BLaER1 (cell line): ENCODE data around the gene NADSYN1.

ENCODE experiments used
- H3K27ac ChIP-seq: shearing (Covaris generic); formaldehyde crosslinking; 2 replicates; pipeline ENCODE4 v1.8.1; 2022
- H3K27me3 ChIP-seq: shearing (Covaris generic); formaldehyde crosslinking; 2 replicates; pipeline ENCODE4 v1.8.1; 2022
- H3K36me3 ChIP-seq: shearing (Covaris generic); formaldehyde crosslinking; 2 replicates; pipeline ENCODE4 v1.8.1; 2022
- H3K4me1 ChIP-seq: shearing (Covaris generic); formaldehyde crosslinking; 2 replicates; pipeline ENCODE4 v1.8.1; 2022
- H3K4me2 ChIP-seq: shearing (Covaris generic); formaldehyde crosslinking; 2 replicates; pipeline ENCODE4 v1.8.1; 2022
- H3K4me3 ChIP-seq: shearing (Covaris generic); formaldehyde crosslinking; 2 replicates; pipeline ENCODE4 v1.8.1; 2022
- H3K9ac ChIP-seq: shearing (Covaris generic); formaldehyde crosslinking; 2 replicates; pipeline ENCODE4 v1.8.1; 2022
- H3K9me3 ChIP-seq: shearing (Covaris generic); formaldehyde crosslinking; 2 replicates; pipeline ENCODE4 v1.8.1; 2022
- H4K20me1 ChIP-seq: shearing (Covaris generic); formaldehyde crosslinking; 2 replicates; pipeline ENCODE4 v1.8.1; 2022
- Cebpa-rat ChIP-seq: shearing (Covaris generic); IDR thresholded peaks from 2 replicates; pipeline ENCODE4 v1.8.1; 2022

The NADSYN1 gene

GRCh38 chr11:71467164-71467563 is 14.2 kb downstream of the NADSYN1 start:
- no peak for TF ChIP-seq Cebpa-rat
- no peak overlapping the region for H3K27ac ChIP-seq
- H4K20me1 ChIP-seq: no peaks in the 10 kb centered on the region
- H3K36me3 ChIP-seq: peaks cover 74% of the 10 kb centered on the region
- H3K4me3 ChIP-seq: no peak overlapping the region
- no peaks in the 10 kb centered on the region for H3K27me3 ChIP-seq
- H3K4me2 ChIP-seq: no peak overlapping the region
- peaks cover 38% of the 10 kb centered on the region for H3K4me1 ChIP-seq
- H3K9me3 ChIP-seq: peaks cover 14% of the 10 kb centered on the region
- no peak overlapping the region for H3K9ac ChIP-seq

- Histone ChIP-seq H3K4me3 (no peak overlapping the region), H3K4me1 (peaks cover 34% of the 10 kb centered on the region), H3K27ac (no peak overlapping the region), H3K36me3 (peaks cover 76% of the 10 kb centered on the region), H3K9me3 (peaks cover 14% of the 10 kb centered on the region), H3K27me3 (no peaks in the 10 kb centered on the region), H3K4me2 (peak overlapping the region; percentile 84), H4K20me1 (no peaks in the 10 kb centered on the region), H3K9ac (no peak overlapping the region; the same call in 1 of the 2 replicates)
- no peak for TF ChIP-seq Cebpa-rat
Observed at GRCh38 chr11:71470946-71471345, 17.9 kb downstream of the NADSYN1 start.

DNA sequence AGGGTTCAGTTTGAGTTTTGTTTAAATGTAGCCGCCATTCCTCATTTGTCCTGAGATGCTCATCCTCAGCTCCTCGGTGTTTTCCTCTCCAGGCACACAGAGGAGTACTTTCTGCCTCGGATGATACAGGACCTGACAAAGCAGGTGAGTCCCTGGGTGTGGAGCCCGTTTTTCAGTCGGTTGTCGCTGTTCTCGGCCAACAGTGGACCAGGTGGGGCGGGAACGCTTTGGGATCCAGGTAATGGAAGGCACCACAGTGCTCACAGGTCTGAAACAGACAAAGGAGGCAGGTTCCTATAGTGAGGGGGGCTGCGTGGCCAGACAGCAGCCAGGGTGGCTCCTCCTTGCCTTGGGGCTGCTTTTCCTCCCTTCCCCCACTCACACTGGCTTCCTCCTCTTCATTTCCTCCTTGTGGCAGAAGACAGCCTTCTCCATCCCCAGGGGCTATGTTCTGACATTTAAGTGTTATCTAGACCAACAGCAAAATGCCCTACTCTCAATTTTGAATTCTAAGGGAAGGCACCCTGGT is 19.4 kb downstream of the NADSYN1 start:
- H3K36me3 ChIP-seq: peaks cover 76% of the 10 kb centered on the region
- peaks cover 14% of the 10 kb centered on the region for H3K9me3 ChIP-seq
- H3K27ac ChIP-seq: peak overlapping the region; percentile 77
- peak overlapping the region; percentile 38; the same call in 1 of the 2 replicates for H3K4me3 ChIP-seq
- H4K20me1 ChIP-seq: no peaks in the 10 kb centered on the region
- no peaks in the 10 kb centered on the region for H3K27me3 ChIP-seq
- TF ChIP-seq Cebpa-rat: no peak
- peaks cover 39% of the 10 kb centered on the region for H3K4me1 ChIP-seq
- H3K4me2 ChIP-seq: peak overlapping the region; percentile 84
- peak overlapping the region; percentile 48 for H3K9ac ChIP-seq

DNA sequence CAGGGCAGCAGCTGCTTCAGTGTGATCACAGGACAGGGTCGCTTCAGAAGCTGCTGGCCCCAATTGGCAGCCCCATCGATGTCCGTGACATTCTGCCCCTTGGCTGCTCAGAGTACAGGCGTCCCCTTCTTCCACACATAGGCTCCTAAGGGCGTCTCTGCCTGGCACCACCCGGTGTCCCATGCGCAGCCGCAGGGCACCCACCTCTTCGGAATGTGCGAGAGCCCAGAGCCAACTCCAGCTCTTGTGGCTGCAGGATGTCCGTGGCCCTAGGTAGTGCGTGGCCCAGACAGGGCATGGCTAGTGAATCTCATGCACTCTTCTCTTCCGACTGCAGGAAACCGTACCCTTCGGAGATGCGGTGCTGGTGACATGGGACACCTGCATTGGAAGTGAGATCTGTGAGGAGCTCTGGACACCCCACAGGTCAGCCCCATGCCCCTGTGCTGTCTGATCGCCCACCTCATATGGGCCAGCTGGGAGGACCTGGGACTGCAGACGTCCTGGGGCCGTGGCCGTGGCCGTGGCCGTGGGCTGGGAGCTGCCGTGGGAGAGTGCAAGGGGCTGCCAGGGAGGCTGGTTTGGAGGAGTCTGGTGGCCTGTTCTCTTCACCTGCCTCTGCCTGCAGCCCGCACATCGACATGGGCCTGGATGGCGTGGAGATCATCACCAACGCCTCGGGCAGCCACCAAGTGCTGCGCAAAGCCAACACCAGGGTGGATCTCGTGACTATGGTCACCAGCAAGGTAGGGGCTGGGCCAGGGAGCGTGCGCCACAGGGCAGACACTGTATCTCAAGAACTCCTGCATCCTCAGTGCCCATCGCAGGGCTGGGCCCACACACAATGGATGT is 20.2 kb downstream of the NADSYN1 start:
- H4K20me1 ChIP-seq: no peaks in the 10 kb centered on the region
- H3K4me2 ChIP-seq: peak overlapping the region; percentile 84
- H3K36me3 ChIP-seq: peaks cover 76% of the 10 kb centered on the region
- TF ChIP-seq Cebpa-rat: no peak
- peak overlapping the region; percentile 48; the same call in 1 of the 2 replicates for H3K9ac ChIP-seq
- no peaks in the 10 kb centered on the region for H3K27me3 ChIP-seq
- peaks cover 11% of the 10 kb centered on the region for H3K9me3 ChIP-seq
- peaks cover 46% of the 10 kb centered on the region for H3K4me1 ChIP-seq
- H3K4me3 ChIP-seq: peak overlapping the region; percentile 38; the same call in 1 of the 2 replicates
- H3K27ac ChIP-seq: peak overlapping the region; percentile 77

- Histone ChIP-seq H3K9me3 (peaks cover 10% of the 10 kb centered on the region), H3K27ac (peak overlapping the region; percentile 77), H3K36me3 (peaks cover 78% of the 10 kb centered on the region), H3K27me3 (no peaks in the 10 kb centered on the region), H4K20me1 (no peaks in the 10 kb centered on the region), H3K4me1 (peaks cover 50% of the 10 kb centered on the region), H3K9ac (no peak overlapping the region), H3K4me2 (no peak overlapping the region), H3K4me3 (no peak overlapping the region)
- TF ChIP-seq Cebpa-rat: no peak
Observed at GRCh38 chr11:71473793-71474080, 20.7 kb downstream of the NADSYN1 start.

DNA sequence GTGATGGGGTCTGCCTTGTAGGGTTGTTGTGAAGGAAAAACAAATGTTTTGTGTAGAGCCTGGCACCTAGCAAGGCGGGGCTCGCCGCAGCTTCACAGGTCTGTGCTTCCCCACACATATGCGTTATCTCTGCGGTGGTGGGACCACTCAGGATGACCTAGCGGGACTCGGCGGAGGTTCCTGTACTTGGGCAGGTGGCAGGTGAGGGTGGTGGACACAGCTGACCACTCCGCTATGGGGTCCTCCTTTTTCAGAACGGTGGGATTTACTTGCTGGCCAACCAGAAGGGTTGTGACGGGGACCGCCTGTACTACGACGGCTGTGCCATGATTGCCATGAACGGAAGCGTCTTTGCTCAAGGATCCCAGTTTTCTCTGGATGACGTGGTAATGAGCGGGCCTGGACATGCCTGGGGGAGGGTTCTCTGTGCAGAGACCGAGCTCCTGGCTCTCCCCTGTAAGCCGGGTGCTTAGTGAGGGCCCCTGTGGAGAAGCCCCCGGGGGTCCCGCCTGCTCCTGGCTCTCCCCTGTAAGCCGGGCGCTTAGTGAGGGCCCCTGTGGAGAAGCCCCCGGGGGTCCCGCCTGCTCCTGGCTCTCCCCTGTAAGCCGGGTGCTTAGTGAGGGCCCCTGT is 21.3 kb downstream of the NADSYN1 start:
- no peak overlapping the region for H3K9ac ChIP-seq
- TF ChIP-seq Cebpa-rat: no peak
- no peak overlapping the region for H3K4me2 ChIP-seq
- no peak overlapping the region; the same call in 1 of the 2 replicates for H3K27ac ChIP-seq
- peaks cover 5% of the 10 kb centered on the region for H3K9me3 ChIP-seq
- H3K4me1 ChIP-seq: peaks cover 50% of the 10 kb centered on the region
- H3K4me3 ChIP-seq: no peak overlapping the region
- H4K20me1 ChIP-seq: no peaks in the 10 kb centered on the region
- no peaks in the 10 kb centered on the region for H3K27me3 ChIP-seq
- peaks cover 78% of the 10 kb centered on the region for H3K36me3 ChIP-seq

DNA sequence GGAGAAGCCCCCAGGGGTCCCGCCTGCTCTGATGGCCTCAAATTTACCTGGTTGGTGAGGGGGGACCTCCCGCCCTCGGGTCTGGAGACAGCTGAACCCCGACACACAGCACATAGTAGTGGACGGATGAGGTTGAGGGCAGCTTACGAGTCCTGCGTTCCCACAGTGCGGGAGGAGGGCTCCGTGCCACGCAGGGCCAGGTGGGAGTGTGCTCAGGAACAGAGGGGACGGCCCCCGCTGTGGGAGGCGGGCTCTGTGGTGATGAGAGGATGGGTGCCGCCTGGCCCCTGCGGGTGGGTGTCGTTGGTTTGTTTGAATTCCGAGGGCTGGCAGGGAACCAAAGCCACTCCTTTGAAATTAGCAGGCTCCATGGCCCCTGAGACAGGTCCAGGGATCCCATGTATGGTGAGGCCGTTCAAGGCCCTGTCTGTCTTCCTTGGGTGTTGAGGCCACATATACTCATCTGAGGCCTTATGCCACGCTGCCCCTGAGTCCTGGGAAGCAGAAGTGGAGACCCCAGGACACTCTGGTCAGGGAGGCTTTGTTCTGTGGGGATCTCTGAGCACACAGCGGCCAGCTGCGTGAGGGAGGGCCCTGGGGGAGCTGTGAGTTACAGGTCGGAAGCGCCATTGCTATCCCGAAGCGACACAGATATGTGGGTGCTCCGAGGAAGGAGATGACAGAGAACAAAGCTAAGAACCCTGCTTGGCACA is 21.9 kb downstream of the NADSYN1 start:
- Histone ChIP-seq H3K9ac (no peak overlapping the region), H3K36me3 (peaks cover 78% of the 10 kb centered on the region), H3K27me3 (no peaks in the 10 kb centered on the region), H3K4me1 (peaks cover 50% of the 10 kb centered on the region), H4K20me1 (no peaks in the 10 kb centered on the region), H3K4me3 (no peak overlapping the region), H3K27ac (no peak overlapping the region), H3K4me2 (no peak overlapping the region), H3K9me3 (no peaks in the 10 kb centered on the region)
- TF ChIP-seq Cebpa-rat: no peak

DNA sequence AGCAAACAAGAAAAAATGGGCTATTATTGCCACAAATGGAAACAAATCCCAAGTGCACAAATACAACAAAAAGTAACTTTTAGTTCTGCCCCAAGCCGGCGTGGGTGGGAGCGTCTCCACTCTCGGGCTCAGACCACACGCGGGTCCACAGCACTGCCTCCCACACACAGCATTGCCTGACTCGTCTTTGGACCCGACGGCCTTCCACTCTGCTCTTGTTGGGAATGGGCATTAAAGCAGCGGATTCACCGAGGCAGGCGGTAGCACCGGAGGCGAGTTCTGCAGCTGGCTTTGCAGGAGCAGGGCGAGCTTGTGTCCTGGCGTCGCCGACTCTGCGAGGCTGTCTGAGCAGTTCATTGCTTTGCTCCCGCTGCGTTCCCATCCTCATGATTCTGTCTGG is 23.0 kb downstream of the NADSYN1 start:
- Histone ChIP-seq H3K9me3 (no peaks in the 10 kb centered on the region), H4K20me1 (no peaks in the 10 kb centered on the region), H3K36me3 (peaks cover 88% of the 10 kb centered on the region), H3K4me3 (no peak overlapping the region), H3K4me2 (no peak overlapping the region), H3K9ac (no peak overlapping the region), H3K27me3 (no peaks in the 10 kb centered on the region), H3K4me1 (peaks cover 50% of the 10 kb centered on the region), H3K27ac (no peak overlapping the region)
- TF ChIP-seq Cebpa-rat: no peak

DNA sequence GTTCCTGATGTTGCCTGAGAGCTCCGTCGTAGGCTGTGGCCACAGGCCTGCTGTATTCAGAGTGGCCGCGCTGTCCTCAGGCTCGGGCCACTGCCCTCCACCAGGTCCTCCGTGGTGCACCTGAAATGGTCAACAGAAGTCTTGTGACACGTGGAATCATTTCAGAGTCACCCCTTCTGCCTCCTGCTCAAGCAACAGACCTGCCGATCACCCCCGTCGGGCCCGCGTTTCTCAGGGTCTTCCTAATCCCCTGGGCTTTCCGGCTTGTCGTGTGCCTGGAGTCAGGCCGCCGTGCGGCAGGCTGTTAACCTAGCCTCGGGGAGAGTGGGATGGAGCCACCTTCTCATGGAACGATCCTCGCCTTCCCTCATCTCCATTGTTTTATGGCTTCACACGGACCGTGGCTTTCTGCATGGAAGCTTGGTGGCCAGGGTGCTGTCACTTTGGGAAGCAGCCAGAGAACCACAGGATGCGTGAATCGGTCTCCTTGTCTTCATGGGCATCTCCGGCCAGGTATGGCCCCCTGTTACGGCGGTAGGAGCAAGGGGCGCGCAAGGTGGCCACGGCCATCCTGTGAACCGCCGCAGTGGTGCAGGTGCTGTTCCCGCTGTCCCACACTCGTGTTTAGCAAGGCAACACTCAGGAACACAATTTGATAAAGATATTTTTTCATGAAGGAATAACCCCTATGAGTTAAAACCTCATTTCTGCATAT is 24.1 kb downstream of the NADSYN1 start:
- Histone ChIP-seq H3K4me1 (peaks cover 39% of the 10 kb centered on the region), H3K27ac (no peak overlapping the region), H4K20me1 (no peaks in the 10 kb centered on the region), H3K4me2 (no peak overlapping the region), H3K4me3 (no peak overlapping the region), H3K36me3 (peaks cover 96% of the 10 kb centered on the region), H3K9ac (no peak overlapping the region), H3K27me3 (no peaks in the 10 kb centered on the region), H3K9me3 (no peaks in the 10 kb centered on the region)
- TF ChIP-seq Cebpa-rat: no peak
